ENCODE results near the gene EPM2A.

GRCh38 chr6:145623231-145623630 is 112.1 kb downstream of the EPM2A start:
- TF ChIP-seq POLR2A (IDR thresholded peaks at IDR 0.05; ENCODE audit: low read length) (no peak), CEBPB (IDR thresholded peaks at IDR 0.05) (no peak), CHD4 (IDR thresholded peaks at IDR 0.05; ENCODE audit: borderline replicate concordance) (no peak), CTCF (IDR thresholded peaks at IDR 0.05) (no peak), REST (IDR thresholded peaks at IDR 0.05) (no peak)

Data from A549 (cell line).